ENCODE results near the gene KIF5A.
"Not testable (repeated sequence)": the region's sequence is repeated elsewhere in the genome, so short reads cannot be mapped to it uniquely, and the experiment has no call there.

Gene KIF5A

DNA sequence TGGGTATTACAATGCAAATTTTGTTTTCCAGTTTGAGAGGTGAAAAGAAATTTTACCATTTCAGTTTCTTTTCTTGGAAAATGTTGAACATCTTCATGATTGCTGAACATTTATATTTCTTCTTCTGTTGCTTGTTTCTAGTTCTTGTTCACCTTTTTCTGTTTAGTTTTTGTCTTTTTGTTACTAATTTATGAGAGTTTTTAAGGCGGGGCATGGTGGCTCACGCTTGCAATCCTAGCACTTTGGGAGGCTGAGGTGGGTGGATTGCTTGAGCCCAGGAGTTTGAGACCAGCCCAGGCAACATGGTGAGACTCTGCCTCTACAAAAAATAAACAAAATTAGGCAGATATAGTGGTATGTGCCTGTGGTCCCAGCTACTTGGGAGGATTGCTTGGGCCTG is 10.7 kb downstream of the KIF5A start:
- H3K4me3 ChIP-seq (ENCODE audit: low read depth, low read length): no peak overlapping the region
- no peak for DNase-seq (ENCODE audit: low read depth)
- TF ChIP-seq POLR2A (IDR thresholded peaks at IDR 0.05; ENCODE audit: extremely low read depth, insufficient read length): no peak
- TF ChIP-seq, protein P1, sequence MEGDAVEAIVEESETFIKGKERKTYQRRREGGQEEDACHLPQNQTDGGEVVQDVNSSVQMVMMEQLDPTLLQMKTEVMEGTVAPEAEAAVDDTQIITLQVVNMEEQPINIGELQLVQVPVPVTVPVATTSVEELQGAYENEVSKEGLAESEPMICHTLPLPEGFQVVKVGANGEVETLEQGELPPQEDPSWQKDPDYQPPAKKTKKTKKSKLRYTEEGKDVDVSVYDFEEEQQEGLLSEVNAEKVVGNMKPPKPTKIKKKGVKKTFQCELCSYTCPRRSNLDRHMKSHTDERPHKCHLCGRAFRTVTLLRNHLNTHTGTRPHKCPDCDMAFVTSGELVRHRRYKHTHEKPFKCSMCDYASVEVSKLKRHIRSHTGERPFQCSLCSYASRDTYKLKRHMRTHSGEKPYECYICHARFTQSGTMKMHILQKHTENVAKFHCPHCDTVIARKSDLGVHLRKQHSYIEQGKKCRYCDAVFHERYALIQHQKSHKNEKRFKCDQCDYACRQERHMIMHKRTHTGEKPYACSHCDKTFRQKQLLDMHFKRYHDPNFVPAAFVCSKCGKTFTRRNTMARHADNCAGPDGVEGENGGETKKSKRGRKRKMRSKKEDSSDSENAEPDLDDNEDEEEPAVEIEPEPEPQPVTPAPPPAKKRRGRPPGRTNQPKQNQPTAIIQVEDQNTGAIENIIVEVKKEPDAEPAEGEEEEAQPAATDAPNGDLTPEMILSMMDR (IDR thresholded peaks at IDR 0.05; ENCODE audit: low read depth, low read length): no peak

DNA sequence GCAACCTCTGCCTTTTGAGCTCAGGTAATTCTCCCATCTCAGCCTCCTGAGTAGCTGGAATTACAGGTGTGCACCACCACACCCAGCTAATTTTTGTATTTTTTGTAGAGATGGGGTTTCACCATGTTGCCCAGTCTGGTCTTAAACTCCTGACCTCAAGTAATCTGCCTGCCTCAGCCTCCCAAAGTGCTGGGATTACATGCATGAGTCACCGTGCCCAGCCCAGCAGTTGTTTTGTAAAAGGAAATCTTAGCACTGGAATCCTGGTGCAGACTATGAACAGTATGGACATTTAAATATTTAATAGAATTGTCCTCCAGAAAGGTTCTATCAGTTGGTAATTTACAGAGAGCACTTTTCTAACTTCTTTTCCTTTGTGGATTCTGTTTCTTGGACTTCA is 11.3 kb downstream of the KIF5A start:
- not testable (repeated sequence) for DNase-seq (ENCODE audit: low read depth); H3K4me3 ChIP-seq (ENCODE audit: low read depth, low read length)

DNA sequence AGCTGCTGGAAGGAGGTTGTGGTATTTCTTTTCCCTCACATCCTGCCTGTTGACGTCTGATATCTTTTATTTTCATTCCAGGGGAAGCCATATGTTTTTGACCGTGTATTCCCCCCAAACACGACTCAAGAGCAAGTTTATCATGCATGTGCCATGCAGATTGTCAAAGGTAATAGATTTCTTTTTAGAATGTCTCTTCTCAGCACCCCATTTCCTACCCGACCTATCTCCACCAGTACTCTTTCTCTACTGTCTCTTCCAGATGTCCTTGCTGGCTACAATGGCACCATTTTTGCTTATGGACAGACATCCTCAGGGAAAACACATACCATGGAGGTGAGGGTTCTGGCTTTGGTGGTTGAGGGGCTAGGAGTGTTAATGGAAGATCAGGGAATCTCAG is 13.5 kb downstream of the KIF5A start:
- TF ChIP-seq MYC (IDR thresholded peaks at IDR 0.05; ENCODE audit: low read depth, low read length): no peak
- DNase-seq (ENCODE audit: low read depth): no peak
- no peak overlapping the region for H3K4me3 ChIP-seq (ENCODE audit: low read depth, low read length)

DNA sequence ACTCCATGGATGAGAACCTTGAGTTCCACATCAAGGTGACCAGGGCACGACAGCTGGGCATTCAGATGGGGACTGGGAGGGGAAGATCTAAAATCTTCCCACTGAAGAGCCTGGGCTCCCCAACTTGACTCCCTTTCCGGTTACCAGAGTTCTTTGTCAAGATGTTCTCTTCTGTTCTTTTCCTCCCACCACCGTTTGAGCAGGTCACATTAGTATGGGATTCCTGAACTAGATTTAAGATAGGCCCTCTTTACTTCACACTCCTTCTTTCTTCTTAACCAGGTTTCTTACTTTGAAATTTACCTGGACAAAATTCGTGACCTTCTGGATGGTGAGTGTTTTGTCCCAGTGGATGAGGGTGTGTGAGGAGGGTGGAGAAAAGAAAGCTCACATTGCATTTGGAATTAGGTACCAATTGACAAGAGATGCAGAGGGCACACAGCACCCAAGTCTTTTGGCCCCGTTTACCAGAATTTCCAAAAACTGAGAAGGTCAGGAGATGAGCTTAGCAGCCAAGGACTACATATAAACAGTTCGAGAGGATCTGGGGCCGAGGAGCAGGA is 14.4 kb downstream of the KIF5A start:
- no peak for DNase-seq (ENCODE audit: low read depth)

DNA sequence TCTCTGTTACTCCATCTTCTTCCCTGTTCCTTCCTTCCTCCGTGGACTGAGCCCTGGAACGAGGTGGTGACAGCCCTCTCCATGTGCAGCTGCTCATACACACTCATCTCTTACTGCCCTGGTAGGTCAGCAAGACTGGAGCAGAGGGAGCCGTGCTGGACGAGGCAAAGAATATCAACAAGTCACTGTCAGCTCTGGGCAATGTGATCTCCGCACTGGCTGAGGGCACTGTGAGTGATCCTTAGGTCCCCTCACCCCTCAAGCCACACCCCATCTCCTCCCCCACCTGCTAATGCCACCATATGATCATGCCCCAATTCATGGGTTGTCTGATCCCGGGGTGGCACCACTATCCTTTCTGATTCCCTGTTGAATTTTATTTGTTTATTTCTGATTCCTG is 19.0 kb downstream of the KIF5A start:
- no peak overlapping the region for H3K4me3 ChIP-seq (ENCODE audit: low read depth, low read length)
- TF ChIP-seq, protein P1 (IDR thresholded peaks at IDR 0.05; ENCODE audit: low read depth, low read length): no peak
- TF ChIP-seq MYC (IDR thresholded peaks at IDR 0.05; ENCODE audit: low read depth, low read length) (no peak), POLR2A (IDR thresholded peaks at IDR 0.05; ENCODE audit: extremely low read depth, insufficient read length) (no peak)
- TF ChIP-seq, protein P2, sequence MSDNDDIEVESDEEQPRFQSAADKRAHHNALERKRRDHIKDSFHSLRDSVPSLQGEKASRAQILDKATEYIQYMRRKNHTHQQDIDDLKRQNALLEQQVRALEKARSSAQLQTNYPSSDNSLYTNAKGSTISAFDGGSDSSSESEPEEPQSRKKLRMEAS (IDR thresholded peaks at IDR 0.05; ENCODE audit: low read depth, low read length): no peak
- no peak for DNase-seq (ENCODE audit: low read depth)

More for the DNA sequence above, 14.4 kb downstream of the KIF5A start:
- TF ChIP-seq, protein P1 (IDR thresholded peaks at IDR 0.05; ENCODE audit: low read depth, low read length): no peak
- TF ChIP-seq POLR2A (IDR thresholded peaks at IDR 0.05; ENCODE audit: extremely low read depth, insufficient read length) (no peak), MYC (IDR thresholded peaks at IDR 0.05; ENCODE audit: low read depth, low read length) (no peak)
- TF ChIP-seq, protein P2 (IDR thresholded peaks at IDR 0.05; ENCODE audit: low read depth, low read length): no peak
- H3K4me3 ChIP-seq (ENCODE audit: low read depth, low read length): no peak overlapping the region

DNA sequence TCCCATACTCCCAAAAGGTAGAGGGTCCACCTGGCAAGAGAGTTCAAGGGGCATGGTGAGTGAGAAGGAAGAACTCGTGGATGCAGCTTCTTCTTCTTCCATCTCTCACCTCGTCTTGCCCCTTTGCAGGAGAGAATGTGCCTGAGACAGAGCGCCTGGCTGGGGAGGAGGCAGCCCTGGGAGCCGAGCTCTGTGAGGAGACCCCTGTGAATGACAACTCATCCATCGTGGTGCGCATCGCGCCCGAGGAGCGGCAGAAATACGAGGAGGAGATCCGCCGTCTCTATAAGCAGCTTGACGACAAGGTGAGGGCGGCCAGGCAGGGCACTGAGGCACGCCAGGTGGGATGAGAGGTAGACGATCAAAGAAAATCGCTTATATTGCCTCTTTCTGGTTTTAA is 20.0 kb downstream of the KIF5A start:
- DNase-seq (ENCODE audit: low read depth): no peak
- no peak for TF ChIP-seq MYC (IDR thresholded peaks at IDR 0.05; ENCODE audit: low read depth, low read length)
- no peak for TF ChIP-seq POLR2A (IDR thresholded peaks at IDR 0.05; ENCODE audit: extremely low read depth, insufficient read length)
- no peak overlapping the region for H3K4me3 ChIP-seq (ENCODE audit: low read depth, low read length)

DNA sequence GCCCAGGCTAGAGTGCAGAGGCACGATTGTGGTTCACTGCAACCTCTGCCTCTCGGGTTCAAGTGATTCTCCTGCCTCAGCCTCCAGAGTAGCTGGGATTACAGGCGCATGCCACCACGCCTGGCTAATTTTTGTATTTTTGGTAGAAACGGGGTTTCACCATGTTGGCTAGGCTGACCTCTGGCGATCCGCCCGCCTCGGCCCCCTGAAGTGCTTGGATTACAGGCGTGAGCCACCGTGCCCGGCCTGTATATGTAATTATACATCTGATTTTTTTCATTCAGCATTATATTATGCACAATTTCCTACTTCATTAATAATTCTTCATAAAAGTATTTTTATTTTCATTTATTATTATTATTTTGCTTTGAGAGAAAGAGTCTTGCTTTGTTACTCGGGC is 20.6 kb downstream of the KIF5A start:
- not testable (repeated sequence) for H3K4me3 ChIP-seq (ENCODE audit: low read depth, low read length); DNase-seq (ENCODE audit: low read depth)

DNA sequence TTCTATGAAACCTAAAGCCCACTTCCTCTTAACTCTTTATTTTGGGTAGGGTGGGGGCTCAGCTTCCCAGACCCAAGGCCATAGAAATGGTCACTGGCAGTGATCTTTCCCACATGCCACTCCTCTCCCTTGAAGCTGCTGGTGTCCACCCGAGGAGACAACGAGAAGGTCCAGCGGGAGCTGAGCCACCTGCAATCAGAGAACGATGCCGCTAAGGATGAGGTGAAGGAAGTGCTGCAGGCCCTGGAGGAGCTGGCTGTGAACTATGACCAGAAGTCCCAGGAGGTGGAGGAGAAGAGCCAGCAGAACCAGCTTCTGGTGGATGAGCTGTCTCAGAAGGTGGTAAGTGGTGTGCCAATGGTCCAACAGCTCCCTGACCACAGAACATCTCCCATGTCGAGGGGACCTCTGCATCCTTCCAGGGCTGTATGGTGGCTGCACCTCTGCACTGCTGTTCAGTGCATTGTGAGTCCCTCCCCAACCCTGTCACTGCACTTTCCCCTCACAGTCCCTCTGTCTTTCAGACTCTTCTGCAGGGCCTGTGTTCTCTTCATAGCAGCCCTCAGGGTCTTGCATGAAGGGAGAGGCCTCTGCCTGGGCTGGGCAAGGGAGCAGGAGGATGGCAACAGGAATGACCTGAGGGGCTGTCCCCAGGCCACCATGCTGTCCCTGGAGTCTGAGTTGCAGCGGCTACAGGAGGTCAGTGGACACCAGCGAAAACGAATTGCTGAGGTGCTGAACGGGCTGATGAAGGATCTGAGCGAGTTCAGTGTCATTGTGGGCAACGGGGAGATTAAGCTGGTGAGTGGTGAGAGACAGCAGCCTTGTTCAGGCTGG is 22.3 kb downstream of the KIF5A start:
- H3K4me3 ChIP-seq (ENCODE audit: low read depth, low read length): no peak overlapping the region
- no peak for TF ChIP-seq POLR2A (IDR thresholded peaks at IDR 0.05; ENCODE audit: extremely low read depth, insufficient read length)
- TF ChIP-seq MYC (IDR thresholded peaks at IDR 0.05; ENCODE audit: low read depth, low read length): no peak
- no peak for DNase-seq (ENCODE audit: low read depth)

DNA sequence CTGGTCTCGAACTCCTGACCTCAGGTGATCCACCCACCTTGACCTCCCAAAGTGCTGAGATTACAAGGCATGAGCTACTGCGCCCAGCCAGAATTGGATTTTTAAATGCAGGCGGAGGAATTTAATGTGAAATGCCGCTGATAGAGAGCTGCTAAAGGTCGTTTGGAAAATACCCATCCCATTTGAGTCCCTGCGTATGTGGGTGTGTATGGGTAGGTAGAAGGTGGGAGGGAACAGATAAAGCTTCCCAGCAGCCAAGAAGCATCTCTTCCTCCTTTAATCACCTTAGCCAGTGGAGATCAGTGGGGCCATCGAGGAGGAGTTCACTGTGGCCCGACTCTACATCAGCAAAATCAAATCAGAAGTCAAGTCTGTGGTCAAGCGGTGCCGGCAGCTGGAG is 25.0 kb downstream of the KIF5A start:
- no peak for TF ChIP-seq MYC (IDR thresholded peaks at IDR 0.05; ENCODE audit: low read depth, low read length)
- TF ChIP-seq, protein P1 (IDR thresholded peaks at IDR 0.05; ENCODE audit: low read depth, low read length): no peak
- TF ChIP-seq, protein P2 (IDR thresholded peaks at IDR 0.05; ENCODE audit: low read depth, low read length): no peak
- TF ChIP-seq POLR2A (IDR thresholded peaks at IDR 0.05; ENCODE audit: extremely low read depth, insufficient read length): no peak
- no peak for DNase-seq (ENCODE audit: low read depth)
- no peak overlapping the region for H3K4me3 ChIP-seq (ENCODE audit: low read depth, low read length)
